Panc1 (cell line): ENCODE data around the gene PHEX. TPM values are rescaled to one million over a fixed set of nuclear protein-coding genes. Genes with fewer than 3 reads are reported as not detected.

Experiments
- ATAC-seq: fragments of 200-7000 bp; cut with Tn5 transposase; 2 replicates; pipeline ENCODE4 v1.9.1; 2020; ENCODE audit warnings: mild to moderate bottlenecking, moderate library complexity
- BruUV-seq: library from RNA; stranded (reverse); fragments of 400-500 nt; replicated peaks from 2 replicates; lab custom pipeline; 2021; lab: Mats Ljungman, UMichigan
- CTCF ChIA-PET: fragments of 300-600 bp; sonication (Branson Sonifier 250); formaldehyde crosslinking; loops from one replicate; lab custom pipeline; 2022; ENCODE audit warnings: antibody characterized with exemption; lab: Charles Lee
- POLR2A ChIA-PET: fragments of 300-600 bp; sonication (Branson Sonifier 250); formaldehyde crosslinking; loops from one replicate; lab custom pipeline; 2022; ENCODE audit warnings: antibody characterized with exemption; lab: Charles Lee
- DNase-seq: peaks from one replicate; pipeline ENCODE4 v3.0.0-alpha.2; 2010; ENCODE audit warnings: low read depth, low spot score
- H3K27ac ChIP-seq: 2 replicates; pipeline ENCODE4 v1.5.1; 2011; ENCODE audit warnings: mild to moderate bottlenecking, low read length, inconsistent platforms
- H3K27me3 ChIP-seq: fragments of 200-500 bp; sonication (Bioruptor generic); 2 replicates; pipeline ENCODE4 v1.6.0; 2014; ENCODE audit warnings: low read length, inconsistent platforms; ENCODE audit not compliant: control insufficient read depth, insufficient read depth
- H3K36me3 ChIP-seq: fragments of 200-500 bp; sonication (Bioruptor generic); 2 replicates; pipeline ENCODE4 v1.5.1; 2014; ENCODE audit warnings: inconsistent platforms, mild to moderate bottlenecking, low read length, moderate library complexity; ENCODE audit not compliant: control insufficient read depth, insufficient read depth
- H3K4me1 ChIP-seq: 2 replicates; pipeline ENCODE4 v1.5.1; 2011; ENCODE audit warnings: inconsistent platforms, mild to moderate bottlenecking, low read length, moderate library complexity; ENCODE audit not compliant: control insufficient read depth, insufficient read depth
- H3K4me3 ChIP-seq, 2 experiments: 2 replicates each; pipeline ENCODE4 v1.5.1; 2011 to 2012; ENCODE audit warnings: low read depth in 2 of 2, low read length in 2 of 2, mild to moderate bottlenecking in 2 of 2, inconsistent platforms in 1 of 2, moderate library complexity in 1 of 2
- H3K9me3 ChIP-seq: fragments of 200-500 bp; sonication (Bioruptor generic); 2 replicates; pipeline ENCODE4 v1.5.1; 2014; ENCODE audit warnings: low read depth, mild to moderate bottlenecking, inconsistent platforms, low read length, moderate library complexity; ENCODE audit not compliant: control insufficient read depth, insufficient read depth
- POLR2AphosphoS5 ChIP-seq: IDR thresholded peaks from 2 replicates; pipeline ENCODE4 v1.6.1; 2012; ENCODE audit warnings: mild to moderate bottlenecking, low read depth, low read length, moderate library complexity
- SIN3A ChIP-seq: IDR thresholded peaks from 2 replicates; pipeline ENCODE4 v1.6.1; 2012; ENCODE audit warnings: low read depth, mild to moderate bottlenecking, low read length, moderate library complexity, borderline replicate concordance; ENCODE audit not compliant: insufficient read depth
- TCF7L2 ChIP-seq: IDR thresholded peaks from 2 replicates; pipeline ENCODE4 v1.6.1; 2011; ENCODE audit warnings: mild to moderate bottlenecking, low read depth, low read length, inconsistent platforms
- in situ Hi-C: cut with HindIII; loops from 2 replicates; pipeline ENCODE4 v1.10.0; 2016; ENCODE audit warnings: low sequenced_read_pairs, low pct_unique_long_range_greater_than_20kb
- intact Hi-C: fragments of 100-400 bp; cut with micrococcal nuclease; formaldehyde crosslinking; loops from one replicate; pipeline ENCODE4 v1.10.0; 2022; ENCODE audit not compliant: unreplicated experiment
- total RNA-seq: library from RNA; stranded (reverse); gene quantifications from one replicate; pipeline ENCODE4 v1.2.1, GENCODE V29; 2021; ENCODE audit not compliant: unreplicated experiment
- TF ChIP-seq, protein P1 (sequence below), 2 experiments: IDR thresholded peaks; 2 replicates each; pipeline ENCODE4 v1.6.1; 2011 to 2012; ENCODE audit warnings: low read depth in 2 of 2, control low read depth in 1 of 2, low read length in 1 of 2, mild to moderate bottlenecking in 1 of 2, moderate library complexity in 1 of 2; ENCODE audit not compliant: insufficient read depth in 1 of 2
- TF ChIP-seq, protein P2 (sequence below): fragments of 450-650 bp; IDR thresholded peaks from 2 replicates; pipeline ENCODE4 v1.5.1; 2017; ENCODE audit warnings: mild to moderate bottlenecking

The PHEX gene
- total RNA-seq, 1 experiment from 2014 or later = 0.23 TPM

DNA sequence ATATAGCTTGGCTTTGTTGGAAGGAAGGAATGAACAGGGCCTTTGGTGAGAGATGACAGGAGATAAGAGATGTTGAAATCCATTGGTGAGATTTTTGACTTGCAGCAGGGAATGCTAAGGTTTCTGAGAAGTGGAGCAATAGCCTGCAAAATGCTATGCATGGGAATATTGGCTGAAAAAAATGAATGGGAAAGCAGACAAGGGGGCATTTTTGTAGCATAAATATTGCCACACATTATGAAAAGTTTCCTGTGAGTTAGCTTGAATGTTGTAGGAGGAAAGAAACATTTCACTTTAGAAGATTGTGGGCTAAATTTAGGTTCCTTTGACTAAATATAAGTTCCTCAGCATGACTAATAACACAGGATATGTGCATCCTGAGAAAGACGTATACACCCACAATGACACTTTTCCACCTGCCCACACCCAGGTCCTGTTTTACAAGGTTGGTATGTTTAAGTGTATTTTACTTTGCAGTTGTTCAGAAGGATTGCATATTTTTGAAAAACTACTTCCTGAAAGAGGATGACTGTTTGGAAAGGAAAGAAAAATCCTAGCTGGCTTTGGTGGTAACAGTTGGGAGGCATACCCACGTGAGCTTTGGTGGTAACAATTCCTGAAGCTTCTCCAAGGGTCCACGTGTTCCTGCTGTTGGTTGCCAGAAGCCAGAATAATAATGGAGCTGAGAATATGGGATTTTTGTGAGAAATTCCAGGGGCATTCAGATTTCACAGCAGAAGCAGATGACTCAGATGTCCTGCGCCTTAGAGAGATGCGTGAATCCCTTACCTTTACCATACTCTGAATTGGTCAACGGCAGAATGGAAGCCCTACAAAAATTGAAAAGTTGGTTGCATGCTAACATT is 28.5 kb downstream of the PHEX start:
- no peak for TF ChIP-seq TCF7L2
- TF ChIP-seq, protein P1, sequence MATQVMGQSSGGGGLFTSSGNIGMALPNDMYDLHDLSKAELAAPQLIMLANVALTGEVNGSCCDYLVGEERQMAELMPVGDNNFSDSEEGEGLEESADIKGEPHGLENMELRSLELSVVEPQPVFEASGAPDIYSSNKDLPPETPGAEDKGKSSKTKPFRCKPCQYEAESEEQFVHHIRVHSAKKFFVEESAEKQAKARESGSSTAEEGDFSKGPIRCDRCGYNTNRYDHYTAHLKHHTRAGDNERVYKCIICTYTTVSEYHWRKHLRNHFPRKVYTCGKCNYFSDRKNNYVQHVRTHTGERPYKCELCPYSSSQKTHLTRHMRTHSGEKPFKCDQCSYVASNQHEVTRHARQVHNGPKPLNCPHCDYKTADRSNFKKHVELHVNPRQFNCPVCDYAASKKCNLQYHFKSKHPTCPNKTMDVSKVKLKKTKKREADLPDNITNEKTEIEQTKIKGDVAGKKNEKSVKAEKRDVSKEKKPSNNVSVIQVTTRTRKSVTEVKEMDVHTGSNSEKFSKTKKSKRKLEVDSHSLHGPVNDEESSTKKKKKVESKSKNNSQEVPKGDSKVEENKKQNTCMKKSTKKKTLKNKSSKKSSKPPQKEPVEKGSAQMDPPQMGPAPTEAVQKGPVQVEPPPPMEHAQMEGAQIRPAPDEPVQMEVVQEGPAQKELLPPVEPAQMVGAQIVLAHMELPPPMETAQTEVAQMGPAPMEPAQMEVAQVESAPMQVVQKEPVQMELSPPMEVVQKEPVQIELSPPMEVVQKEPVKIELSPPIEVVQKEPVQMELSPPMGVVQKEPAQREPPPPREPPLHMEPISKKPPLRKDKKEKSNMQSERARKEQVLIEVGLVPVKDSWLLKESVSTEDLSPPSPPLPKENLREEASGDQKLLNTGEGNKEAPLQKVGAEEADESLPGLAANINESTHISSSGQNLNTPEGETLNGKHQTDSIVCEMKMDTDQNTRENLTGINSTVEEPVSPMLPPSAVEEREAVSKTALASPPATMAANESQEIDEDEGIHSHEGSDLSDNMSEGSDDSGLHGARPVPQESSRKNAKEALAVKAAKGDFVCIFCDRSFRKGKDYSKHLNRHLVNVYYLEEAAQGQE (IDR thresholded peaks at IDR 0.05; ENCODE audit: insufficient read depth in 1 of 2, low read depth in 2 of 2, low read length in 1 of 2) = no peak
- ATAC-seq (no peak), DNase-seq (no peak)
- Histone ChIP-seq H3K36me3 (no peaks in the 10 kb centered on the region), H3K4me3 (no peak overlapping the region), H3K9me3 (no peaks in the 10 kb centered on the region), H3K4me1 (no peaks in the 10 kb centered on the region), H3K27me3 (no peaks in the 10 kb centered on the region), H3K27ac (no peak overlapping the region)
- POLR2A ChIA-PET = no interaction called here
- CTCF ChIA-PET = no interaction called here
- intact Hi-C loops (no loop called here), in situ Hi-C loops (no loop called here)
- BruUV-seq = no TSS peak

DNA sequence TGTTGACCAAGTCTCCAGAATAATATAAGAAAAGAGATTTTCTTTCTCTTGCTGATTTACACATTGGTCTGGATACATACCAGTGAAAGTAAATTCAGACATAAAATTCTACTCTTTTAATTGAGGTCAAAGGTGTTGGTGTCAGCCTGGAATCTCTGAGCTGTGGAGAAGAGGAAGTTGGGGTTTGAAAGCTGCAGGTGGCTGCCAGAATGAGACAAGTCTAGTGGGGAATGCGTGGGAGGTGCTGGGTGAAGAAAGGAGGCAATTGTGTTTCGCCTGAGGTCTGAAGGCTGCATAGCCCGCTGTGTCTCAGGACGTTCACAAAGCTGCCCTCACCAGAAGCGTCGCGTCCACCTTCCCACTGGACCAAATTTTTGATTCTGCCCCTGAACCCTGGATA is 31.2 kb downstream of the PHEX start:
- no peaks in the 10 kb centered on the region for H3K27me3 ChIP-seq
- in situ Hi-C loops = no loop called here
- H3K36me3 ChIP-seq = no peaks in the 10 kb centered on the region
- ChIA-PET CTCF (no interaction called here), POLR2A (no interaction called here)
- TF ChIP-seq POLR2AphosphoS5 (no peak), TCF7L2 (no peak), SIN3A (no peak)
- TF ChIP-seq, protein P2, sequence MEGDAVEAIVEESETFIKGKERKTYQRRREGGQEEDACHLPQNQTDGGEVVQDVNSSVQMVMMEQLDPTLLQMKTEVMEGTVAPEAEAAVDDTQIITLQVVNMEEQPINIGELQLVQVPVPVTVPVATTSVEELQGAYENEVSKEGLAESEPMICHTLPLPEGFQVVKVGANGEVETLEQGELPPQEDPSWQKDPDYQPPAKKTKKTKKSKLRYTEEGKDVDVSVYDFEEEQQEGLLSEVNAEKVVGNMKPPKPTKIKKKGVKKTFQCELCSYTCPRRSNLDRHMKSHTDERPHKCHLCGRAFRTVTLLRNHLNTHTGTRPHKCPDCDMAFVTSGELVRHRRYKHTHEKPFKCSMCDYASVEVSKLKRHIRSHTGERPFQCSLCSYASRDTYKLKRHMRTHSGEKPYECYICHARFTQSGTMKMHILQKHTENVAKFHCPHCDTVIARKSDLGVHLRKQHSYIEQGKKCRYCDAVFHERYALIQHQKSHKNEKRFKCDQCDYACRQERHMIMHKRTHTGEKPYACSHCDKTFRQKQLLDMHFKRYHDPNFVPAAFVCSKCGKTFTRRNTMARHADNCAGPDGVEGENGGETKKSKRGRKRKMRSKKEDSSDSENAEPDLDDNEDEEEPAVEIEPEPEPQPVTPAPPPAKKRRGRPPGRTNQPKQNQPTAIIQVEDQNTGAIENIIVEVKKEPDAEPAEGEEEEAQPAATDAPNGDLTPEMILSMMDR = no peak
- TF ChIP-seq, protein P1 (IDR thresholded peaks at IDR 0.05; ENCODE audit: insufficient read depth in 1 of 2, low read depth in 2 of 2, low read length in 1 of 2) = no peak
- no peak overlapping the region for H3K27ac ChIP-seq
- no peak overlapping the region for H3K4me3 ChIP-seq
- intact Hi-C loops = no loop called here
- no peaks in the 10 kb centered on the region for H3K4me1 ChIP-seq
- no peak for DNase-seq
- ATAC-seq = no peak
- no peaks in the 10 kb centered on the region for H3K9me3 ChIP-seq
- no TSS peak for BruUV-seq
